Panc1 (cell line): ENCODE data around the gene SERPINB10. TPM values are rescaled to one million over a fixed set of nuclear protein-coding genes. Genes with fewer than 3 reads are reported as not detected.

Experiments
- ATAC-seq: fragments of 200-7000 bp; cut with Tn5 transposase; 2 replicates; pipeline ENCODE4 v1.9.1; 2020; ENCODE audit warnings: mild to moderate bottlenecking, moderate library complexity
- BruUV-seq: library from RNA; stranded (reverse); fragments of 400-500 nt; replicated peaks from 2 replicates; lab custom pipeline; 2021; lab: Mats Ljungman, UMichigan
- CTCF ChIA-PET: fragments of 300-600 bp; sonication (Branson Sonifier 250); formaldehyde crosslinking; loops from one replicate; lab custom pipeline; 2022; ENCODE audit warnings: antibody characterized with exemption; lab: Charles Lee
- POLR2A ChIA-PET: fragments of 300-600 bp; sonication (Branson Sonifier 250); formaldehyde crosslinking; loops from one replicate; lab custom pipeline; 2022; ENCODE audit warnings: antibody characterized with exemption; lab: Charles Lee
- DNase-seq: peaks from one replicate; pipeline ENCODE4 v3.0.0-alpha.2; 2010; ENCODE audit warnings: low read depth, low spot score
- H3K27ac ChIP-seq: 2 replicates; pipeline ENCODE4 v1.5.1; 2011; ENCODE audit warnings: mild to moderate bottlenecking, low read length, inconsistent platforms
- H3K27me3 ChIP-seq: fragments of 200-500 bp; sonication (Bioruptor generic); 2 replicates; pipeline ENCODE4 v1.6.0; 2014; ENCODE audit warnings: low read length, inconsistent platforms; ENCODE audit not compliant: control insufficient read depth, insufficient read depth
- H3K36me3 ChIP-seq: fragments of 200-500 bp; sonication (Bioruptor generic); 2 replicates; pipeline ENCODE4 v1.5.1; 2014; ENCODE audit warnings: inconsistent platforms, mild to moderate bottlenecking, low read length, moderate library complexity; ENCODE audit not compliant: control insufficient read depth, insufficient read depth
- H3K4me1 ChIP-seq: 2 replicates; pipeline ENCODE4 v1.5.1; 2011; ENCODE audit warnings: inconsistent platforms, mild to moderate bottlenecking, low read length, moderate library complexity; ENCODE audit not compliant: control insufficient read depth, insufficient read depth
- H3K4me3 ChIP-seq, 2 experiments: 2 replicates each; pipeline ENCODE4 v1.5.1; 2011 to 2012; ENCODE audit warnings: low read depth in 2 of 2, low read length in 2 of 2, mild to moderate bottlenecking in 2 of 2, inconsistent platforms in 1 of 2, moderate library complexity in 1 of 2
- H3K9me3 ChIP-seq: fragments of 200-500 bp; sonication (Bioruptor generic); 2 replicates; pipeline ENCODE4 v1.5.1; 2014; ENCODE audit warnings: low read depth, mild to moderate bottlenecking, inconsistent platforms, low read length, moderate library complexity; ENCODE audit not compliant: control insufficient read depth, insufficient read depth
- POLR2AphosphoS5 ChIP-seq: IDR thresholded peaks from 2 replicates; pipeline ENCODE4 v1.6.1; 2012; ENCODE audit warnings: mild to moderate bottlenecking, low read depth, low read length, moderate library complexity
- SIN3A ChIP-seq: IDR thresholded peaks from 2 replicates; pipeline ENCODE4 v1.6.1; 2012; ENCODE audit warnings: low read depth, mild to moderate bottlenecking, low read length, moderate library complexity, borderline replicate concordance; ENCODE audit not compliant: insufficient read depth
- TCF7L2 ChIP-seq: IDR thresholded peaks from 2 replicates; pipeline ENCODE4 v1.6.1; 2011; ENCODE audit warnings: mild to moderate bottlenecking, low read depth, low read length, inconsistent platforms
- in situ Hi-C: cut with HindIII; loops from 2 replicates; pipeline ENCODE4 v1.10.0; 2016; ENCODE audit warnings: low sequenced_read_pairs, low pct_unique_long_range_greater_than_20kb
- intact Hi-C: fragments of 100-400 bp; cut with micrococcal nuclease; formaldehyde crosslinking; loops from one replicate; pipeline ENCODE4 v1.10.0; 2022; ENCODE audit not compliant: unreplicated experiment
- total RNA-seq: library from RNA; stranded (reverse); gene quantifications from one replicate; pipeline ENCODE4 v1.2.1, GENCODE V29; 2021; ENCODE audit not compliant: unreplicated experiment
- TF ChIP-seq, protein P1 (sequence below): fragments of 450-650 bp; IDR thresholded peaks from 2 replicates; pipeline ENCODE4 v1.5.1; 2017; ENCODE audit warnings: mild to moderate bottlenecking
- TF ChIP-seq, protein P2 (sequence below), 2 experiments: IDR thresholded peaks; 2 replicates each; pipeline ENCODE4 v1.6.1; 2011 to 2012; ENCODE audit warnings: low read depth in 2 of 2, control low read depth in 1 of 2, low read length in 1 of 2, mild to moderate bottlenecking in 1 of 2, moderate library complexity in 1 of 2; ENCODE audit not compliant: insufficient read depth in 1 of 2

Gene SERPINB10
- total RNA-seq, 1 experiment from 2014 or later: not detected

GRCh38 chr18:63894106-63894772 lies 13.5 kb upstream of the SERPINB10 start:
- Histone ChIP-seq H3K9me3 (no peaks in the 10 kb centered on the region), H3K4me3 (no peak overlapping the region), H3K36me3 (no peaks in the 10 kb centered on the region), H3K27me3 (no peaks in the 10 kb centered on the region), H3K27ac (no peak overlapping the region), H3K4me1 (no peaks in the 10 kb centered on the region)
- CTCF ChIA-PET: no interaction called here
- in situ Hi-C loops (no loop called here), intact Hi-C loops (loop anchor here (5.0 kb wide), 2 partner anchors 83 to 98 kb away; no protein-coding TSS in a partner anchor)
- no peak for DNase-seq
- POLR2A ChIA-PET: no interaction called here
- no peak for ATAC-seq
- no peak for TF ChIP-seq SIN3A
- no peak for TF ChIP-seq POLR2AphosphoS5
- TF ChIP-seq, protein P1, sequence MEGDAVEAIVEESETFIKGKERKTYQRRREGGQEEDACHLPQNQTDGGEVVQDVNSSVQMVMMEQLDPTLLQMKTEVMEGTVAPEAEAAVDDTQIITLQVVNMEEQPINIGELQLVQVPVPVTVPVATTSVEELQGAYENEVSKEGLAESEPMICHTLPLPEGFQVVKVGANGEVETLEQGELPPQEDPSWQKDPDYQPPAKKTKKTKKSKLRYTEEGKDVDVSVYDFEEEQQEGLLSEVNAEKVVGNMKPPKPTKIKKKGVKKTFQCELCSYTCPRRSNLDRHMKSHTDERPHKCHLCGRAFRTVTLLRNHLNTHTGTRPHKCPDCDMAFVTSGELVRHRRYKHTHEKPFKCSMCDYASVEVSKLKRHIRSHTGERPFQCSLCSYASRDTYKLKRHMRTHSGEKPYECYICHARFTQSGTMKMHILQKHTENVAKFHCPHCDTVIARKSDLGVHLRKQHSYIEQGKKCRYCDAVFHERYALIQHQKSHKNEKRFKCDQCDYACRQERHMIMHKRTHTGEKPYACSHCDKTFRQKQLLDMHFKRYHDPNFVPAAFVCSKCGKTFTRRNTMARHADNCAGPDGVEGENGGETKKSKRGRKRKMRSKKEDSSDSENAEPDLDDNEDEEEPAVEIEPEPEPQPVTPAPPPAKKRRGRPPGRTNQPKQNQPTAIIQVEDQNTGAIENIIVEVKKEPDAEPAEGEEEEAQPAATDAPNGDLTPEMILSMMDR: no peak
- TF ChIP-seq TCF7L2: no peak
- TF ChIP-seq, protein P2, sequence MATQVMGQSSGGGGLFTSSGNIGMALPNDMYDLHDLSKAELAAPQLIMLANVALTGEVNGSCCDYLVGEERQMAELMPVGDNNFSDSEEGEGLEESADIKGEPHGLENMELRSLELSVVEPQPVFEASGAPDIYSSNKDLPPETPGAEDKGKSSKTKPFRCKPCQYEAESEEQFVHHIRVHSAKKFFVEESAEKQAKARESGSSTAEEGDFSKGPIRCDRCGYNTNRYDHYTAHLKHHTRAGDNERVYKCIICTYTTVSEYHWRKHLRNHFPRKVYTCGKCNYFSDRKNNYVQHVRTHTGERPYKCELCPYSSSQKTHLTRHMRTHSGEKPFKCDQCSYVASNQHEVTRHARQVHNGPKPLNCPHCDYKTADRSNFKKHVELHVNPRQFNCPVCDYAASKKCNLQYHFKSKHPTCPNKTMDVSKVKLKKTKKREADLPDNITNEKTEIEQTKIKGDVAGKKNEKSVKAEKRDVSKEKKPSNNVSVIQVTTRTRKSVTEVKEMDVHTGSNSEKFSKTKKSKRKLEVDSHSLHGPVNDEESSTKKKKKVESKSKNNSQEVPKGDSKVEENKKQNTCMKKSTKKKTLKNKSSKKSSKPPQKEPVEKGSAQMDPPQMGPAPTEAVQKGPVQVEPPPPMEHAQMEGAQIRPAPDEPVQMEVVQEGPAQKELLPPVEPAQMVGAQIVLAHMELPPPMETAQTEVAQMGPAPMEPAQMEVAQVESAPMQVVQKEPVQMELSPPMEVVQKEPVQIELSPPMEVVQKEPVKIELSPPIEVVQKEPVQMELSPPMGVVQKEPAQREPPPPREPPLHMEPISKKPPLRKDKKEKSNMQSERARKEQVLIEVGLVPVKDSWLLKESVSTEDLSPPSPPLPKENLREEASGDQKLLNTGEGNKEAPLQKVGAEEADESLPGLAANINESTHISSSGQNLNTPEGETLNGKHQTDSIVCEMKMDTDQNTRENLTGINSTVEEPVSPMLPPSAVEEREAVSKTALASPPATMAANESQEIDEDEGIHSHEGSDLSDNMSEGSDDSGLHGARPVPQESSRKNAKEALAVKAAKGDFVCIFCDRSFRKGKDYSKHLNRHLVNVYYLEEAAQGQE (IDR thresholded peaks at IDR 0.05; ENCODE audit: insufficient read depth in 1 of 2, low read depth in 2 of 2, low read length in 1 of 2): no peak
- BruUV-seq: no TSS peak

DNA sequence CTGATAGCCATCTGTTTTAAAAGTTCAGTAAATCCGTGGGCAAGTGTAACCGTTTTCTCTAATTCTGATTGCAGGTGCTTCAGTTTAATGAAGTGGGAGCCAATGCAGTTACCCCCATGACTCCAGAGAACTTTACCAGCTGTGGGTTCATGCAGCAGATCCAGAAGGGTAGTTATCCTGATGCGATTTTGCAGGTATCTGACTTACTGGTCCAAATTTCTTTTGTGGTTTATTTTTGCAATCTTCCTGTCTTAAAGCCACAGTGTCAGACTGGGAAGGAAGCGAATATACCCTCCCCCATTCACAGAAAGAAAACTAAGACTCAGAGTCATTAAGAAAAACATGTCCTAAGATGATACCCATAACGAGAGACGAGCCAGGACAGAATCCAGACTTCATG lies 12.6 kb upstream of the SERPINB10 start:
- Histone ChIP-seq H3K27me3 (no peaks in the 10 kb centered on the region), H3K4me3 (no peak overlapping the region), H3K27ac (no peak overlapping the region), H3K36me3 (no peaks in the 10 kb centered on the region), H3K9me3 (no peaks in the 10 kb centered on the region), H3K4me1 (no peaks in the 10 kb centered on the region)
- in situ Hi-C loops: no loop called here
- ATAC-seq (no peak), DNase-seq (no peak)
- intact Hi-C loops: no loop called here
- ChIA-PET POLR2A (no interaction called here), CTCF (no interaction called here)
- no TSS peak for BruUV-seq
- TF ChIP-seq, protein P1: no peak
